ENCODE results near the gene RFC2.

Gene RFC2

GRCh38 chr7:74269757-74270277 is 15.6 kb upstream of the RFC2 start:
- Histone ChIP-seq H3K9me2 (replicated peaks; ENCODE audit: low read depth, low read length) (no peaks in the 10 kb centered on the region), H3K4me3 (ENCODE audit: low read length, poor library complexity, severe bottlenecking) (peak overlapping the region; percentile 87), H2AFZ (ENCODE audit: low read length) (peak overlapping the region; percentile 92), H3K4me2 (ENCODE audit: low read depth, low read length, poor library complexity, severe bottlenecking) (peak overlapping the region; percentile 71), H3K27me3 (ENCODE audit: insufficient read depth, low read length, poor library complexity, severe bottlenecking) (no peaks in the 10 kb centered on the region), H3K79me2 (ENCODE audit: insufficient read depth, low read length) (no peaks in the 10 kb centered on the region), H3K9me3 (ENCODE audit: insufficient read depth, low read depth, low read length) (no peaks in the 10 kb centered on the region), H3F3A (ENCODE audit: low read depth) (peaks cover 2% of the 10 kb centered on the region; the same call in 1 of the 2 replicates), H3K36me3 (ENCODE audit: insufficient read depth, low read length) (no peaks in the 10 kb centered on the region), H3K4me1 (ENCODE audit: insufficient read depth, low read length, poor library complexity, severe bottlenecking) (peaks cover 24% of the 10 kb centered on the region), H4K20me1 (ENCODE audit: insufficient read depth, low read length, poor library complexity, severe bottlenecking) (no peaks in the 10 kb centered on the region), H3K9ac (ENCODE audit: low read depth, low read length, poor library complexity, severe bottlenecking) (peak overlapping the region; percentile 50)
- TF ChIP-seq, protein P1, sequence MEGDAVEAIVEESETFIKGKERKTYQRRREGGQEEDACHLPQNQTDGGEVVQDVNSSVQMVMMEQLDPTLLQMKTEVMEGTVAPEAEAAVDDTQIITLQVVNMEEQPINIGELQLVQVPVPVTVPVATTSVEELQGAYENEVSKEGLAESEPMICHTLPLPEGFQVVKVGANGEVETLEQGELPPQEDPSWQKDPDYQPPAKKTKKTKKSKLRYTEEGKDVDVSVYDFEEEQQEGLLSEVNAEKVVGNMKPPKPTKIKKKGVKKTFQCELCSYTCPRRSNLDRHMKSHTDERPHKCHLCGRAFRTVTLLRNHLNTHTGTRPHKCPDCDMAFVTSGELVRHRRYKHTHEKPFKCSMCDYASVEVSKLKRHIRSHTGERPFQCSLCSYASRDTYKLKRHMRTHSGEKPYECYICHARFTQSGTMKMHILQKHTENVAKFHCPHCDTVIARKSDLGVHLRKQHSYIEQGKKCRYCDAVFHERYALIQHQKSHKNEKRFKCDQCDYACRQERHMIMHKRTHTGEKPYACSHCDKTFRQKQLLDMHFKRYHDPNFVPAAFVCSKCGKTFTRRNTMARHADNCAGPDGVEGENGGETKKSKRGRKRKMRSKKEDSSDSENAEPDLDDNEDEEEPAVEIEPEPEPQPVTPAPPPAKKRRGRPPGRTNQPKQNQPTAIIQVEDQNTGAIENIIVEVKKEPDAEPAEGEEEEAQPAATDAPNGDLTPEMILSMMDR (conservative IDR thresholded peaks at IDR 0.05; ENCODE audit: low read length) = no peak
- no peak for TF ChIP-seq EZH2phosphoT487 (IDR thresholded peaks at IDR 0.05; ENCODE audit: borderline replicate concordance)

GRCh38 chr7:74267756-74268565 is 13.8 kb upstream of the RFC2 start:
- H2AFZ ChIP-seq (ENCODE audit: low read length) = no peak overlapping the region; the same call in 1 of the 2 replicates
- no peaks in the 10 kb centered on the region for H3K9me2 ChIP-seq (replicated peaks; ENCODE audit: low read depth, low read length)
- H3K4me3 ChIP-seq (ENCODE audit: low read length, poor library complexity, severe bottlenecking) = no peak overlapping the region
- no peaks in the 10 kb centered on the region for H3K27me3 ChIP-seq (ENCODE audit: insufficient read depth, low read length, poor library complexity, severe bottlenecking)
- TF ChIP-seq EZH2phosphoT487 (IDR thresholded peaks at IDR 0.05; ENCODE audit: borderline replicate concordance) = no peak
- TF ChIP-seq, protein P1 (conservative IDR thresholded peaks at IDR 0.05; ENCODE audit: low read length) = no peak
- no peak overlapping the region for H3K9ac ChIP-seq (ENCODE audit: low read depth, low read length, poor library complexity, severe bottlenecking)
- no peaks in the 10 kb centered on the region for H3K79me2 ChIP-seq (ENCODE audit: insufficient read depth, low read length)
- no peak overlapping the region for H3K4me2 ChIP-seq (ENCODE audit: low read depth, low read length, poor library complexity, severe bottlenecking)
- H3K36me3 ChIP-seq (ENCODE audit: insufficient read depth, low read length) = no peaks in the 10 kb centered on the region
- peaks cover 22% of the 10 kb centered on the region for H3K4me1 ChIP-seq (ENCODE audit: insufficient read depth, low read length, poor library complexity, severe bottlenecking)
- no peaks in the 10 kb centered on the region for H3K9me3 ChIP-seq (ENCODE audit: insufficient read depth, low read depth, low read length)
- H3F3A ChIP-seq (ENCODE audit: low read depth) = peaks cover 2% of the 10 kb centered on the region; the same call in 1 of the 2 replicates
- H4K20me1 ChIP-seq (ENCODE audit: insufficient read depth, low read length, poor library complexity, severe bottlenecking) = no peaks in the 10 kb centered on the region

DNA sequence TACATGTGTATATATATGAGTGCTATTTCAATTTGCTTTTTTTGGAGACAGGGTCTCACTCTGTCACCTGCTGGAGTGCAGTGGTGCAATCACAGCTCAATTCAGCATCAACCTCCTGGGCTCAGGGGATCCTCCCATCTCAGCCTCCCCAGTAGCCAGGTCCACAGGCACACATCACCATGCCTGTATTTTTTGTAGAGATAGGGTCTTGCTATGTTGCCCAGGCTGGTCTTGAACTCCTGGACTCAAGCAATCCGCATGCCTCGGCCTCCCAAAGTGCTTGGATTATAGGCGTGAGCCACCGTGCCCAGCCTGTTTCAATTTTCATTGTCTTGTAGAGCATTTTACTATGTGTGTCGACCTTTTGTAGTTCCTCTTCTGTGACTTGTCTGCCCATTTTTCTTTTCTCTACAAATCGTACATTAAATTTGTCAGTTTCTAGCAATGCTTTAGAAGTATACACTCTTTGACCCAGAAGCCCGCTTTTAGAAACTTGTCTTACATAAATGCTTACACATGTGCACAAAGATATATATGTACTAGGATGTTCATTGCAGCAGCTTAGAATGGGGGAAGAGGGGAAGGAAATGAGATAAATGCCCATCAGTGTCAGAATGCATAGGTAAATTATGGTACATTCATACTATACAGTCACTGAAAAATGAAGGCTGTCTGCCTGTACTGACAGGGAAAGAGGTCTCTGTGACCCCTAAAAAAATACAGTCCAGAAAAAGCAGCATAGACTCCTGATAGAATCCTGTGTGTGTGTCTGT is 12.2 kb upstream of the RFC2 start:
- peaks cover 2% of the 10 kb centered on the region; the same call in 1 of the 2 replicates for H3F3A ChIP-seq (ENCODE audit: low read depth)
- TF ChIP-seq, protein P1 (conservative IDR thresholded peaks at IDR 0.05; ENCODE audit: low read length) = no peak
- no peak for TF ChIP-seq EZH2phosphoT487 (IDR thresholded peaks at IDR 0.05; ENCODE audit: borderline replicate concordance)

More for the DNA sequence above, 12.2 kb upstream of the RFC2 start:
- Histone ChIP-seq H2AFZ (ENCODE audit: low read length) (no peak overlapping the region), H3K4me1 (ENCODE audit: insufficient read depth, low read length, poor library complexity, severe bottlenecking) (peaks cover 6% of the 10 kb centered on the region), H3K9me2 (replicated peaks; ENCODE audit: low read depth, low read length) (no peaks in the 10 kb centered on the region), H3K79me2 (ENCODE audit: insufficient read depth, low read length) (no peaks in the 10 kb centered on the region), H3K4me3 (ENCODE audit: low read length, poor library complexity, severe bottlenecking) (no peak overlapping the region), H3K27me3 (ENCODE audit: insufficient read depth, low read length, poor library complexity, severe bottlenecking) (no peaks in the 10 kb centered on the region), H3K9ac (ENCODE audit: low read depth, low read length, poor library complexity, severe bottlenecking) (no peak overlapping the region), H3K36me3 (ENCODE audit: insufficient read depth, low read length) (no peaks in the 10 kb centered on the region), H3K9me3 (ENCODE audit: insufficient read depth, low read depth, low read length) (no peaks in the 10 kb centered on the region), H3K4me2 (ENCODE audit: low read depth, low read length, poor library complexity, severe bottlenecking) (no peak overlapping the region), H4K20me1 (ENCODE audit: insufficient read depth, low read length, poor library complexity, severe bottlenecking) (no peaks in the 10 kb centered on the region)

Data from Loucy (cell line).